Neural cell (in vitro differentiated cells): ENCODE measurements around the gene NR2C2AP.

ENCODE experiments used
- EP300 ChIP-seq: fragments of 450-650 bp; conservative IDR thresholded peaks from 2 replicates; pipeline ENCODE4 v1.6.1; 2014; ENCODE audit warnings: antibody characterized with exemption, mild to moderate bottlenecking, moderate library complexity; ENCODE audit not compliant: poor library complexity, severe bottlenecking
- EZH2 ChIP-seq: fragments of 200-600, 300-800 bp; shearing (Covaris generic), sonication (generic); IDR thresholded peaks from 2 replicates; pipeline ENCODE4 v1.6.1; 2014; ENCODE audit warnings: antibody characterized with exemption, low read length, borderline replicate concordance, mild to moderate bottlenecking; ENCODE audit not compliant: insufficient read depth, poor library complexity, severe bottlenecking
- MXI1 ChIP-seq: fragments of 450-650 bp; conservative IDR thresholded peaks from 2 replicates; pipeline ENCODE4 v1.6.1; 2014; ENCODE audit warnings: antibody characterized with exemption, mild to moderate bottlenecking; ENCODE audit not compliant: poor library complexity, severe bottlenecking
- POLR2AphosphoS5 ChIP-seq: IDR thresholded peaks from 2 replicates; pipeline ENCODE4 v1.6.1; 2012
- RAD21 ChIP-seq: fragments of 450-650 bp; conservative IDR thresholded peaks from 2 replicates; pipeline ENCODE4 v1.6.1; 2014; ENCODE audit warnings: antibody characterized with exemption, mild to moderate bottlenecking, moderate library complexity
- SMC3 ChIP-seq: fragments of 450-650 bp; conservative IDR thresholded peaks from 2 replicates; pipeline ENCODE4 v1.6.1; 2014; ENCODE audit warnings: antibody characterized with exemption, mild to moderate bottlenecking, moderate library complexity; ENCODE audit not compliant: poor library complexity
- TAF1 ChIP-seq: IDR thresholded peaks from 2 replicates; pipeline ENCODE4 v1.6.1; 2012; ENCODE audit warnings: low read depth
- TF ChIP-seq, protein P1 (sequence below): fragments of 450-650 bp; IDR thresholded peaks from 2 replicates; pipeline ENCODE4 v1.5.1; 2014; ENCODE audit warnings: antibody characterized with exemption, mild to moderate bottlenecking, moderate library complexity; ENCODE audit not compliant: poor library complexity, severe bottlenecking
- TF ChIP-seq, protein P2 (sequence below): IDR thresholded peaks from 2 replicates; pipeline ENCODE4 v1.6.1; 2012; ENCODE audit warnings: borderline replicate concordance

DNA sequence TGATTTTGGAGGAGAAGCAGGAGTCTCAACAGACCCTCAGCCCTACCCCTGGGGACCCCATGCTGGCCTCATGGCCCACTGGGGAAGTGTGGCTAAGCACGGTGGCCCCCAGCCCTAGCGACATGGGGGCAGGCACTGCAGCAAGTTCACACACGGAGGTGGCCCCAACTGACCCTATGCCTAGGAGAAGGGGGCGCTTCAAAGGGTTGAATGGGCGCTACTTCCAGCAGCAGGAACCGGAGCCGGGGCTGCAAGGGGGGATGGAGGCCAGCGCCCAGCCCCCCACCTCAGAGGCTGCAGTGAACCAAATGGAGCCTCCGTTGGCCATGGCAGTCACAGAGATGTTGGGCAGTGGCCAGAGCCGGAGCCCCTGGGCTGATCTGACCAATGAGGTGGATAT, 23.4 kb upstream of the NR2C2AP start:
- TF ChIP-seq, protein P1, sequence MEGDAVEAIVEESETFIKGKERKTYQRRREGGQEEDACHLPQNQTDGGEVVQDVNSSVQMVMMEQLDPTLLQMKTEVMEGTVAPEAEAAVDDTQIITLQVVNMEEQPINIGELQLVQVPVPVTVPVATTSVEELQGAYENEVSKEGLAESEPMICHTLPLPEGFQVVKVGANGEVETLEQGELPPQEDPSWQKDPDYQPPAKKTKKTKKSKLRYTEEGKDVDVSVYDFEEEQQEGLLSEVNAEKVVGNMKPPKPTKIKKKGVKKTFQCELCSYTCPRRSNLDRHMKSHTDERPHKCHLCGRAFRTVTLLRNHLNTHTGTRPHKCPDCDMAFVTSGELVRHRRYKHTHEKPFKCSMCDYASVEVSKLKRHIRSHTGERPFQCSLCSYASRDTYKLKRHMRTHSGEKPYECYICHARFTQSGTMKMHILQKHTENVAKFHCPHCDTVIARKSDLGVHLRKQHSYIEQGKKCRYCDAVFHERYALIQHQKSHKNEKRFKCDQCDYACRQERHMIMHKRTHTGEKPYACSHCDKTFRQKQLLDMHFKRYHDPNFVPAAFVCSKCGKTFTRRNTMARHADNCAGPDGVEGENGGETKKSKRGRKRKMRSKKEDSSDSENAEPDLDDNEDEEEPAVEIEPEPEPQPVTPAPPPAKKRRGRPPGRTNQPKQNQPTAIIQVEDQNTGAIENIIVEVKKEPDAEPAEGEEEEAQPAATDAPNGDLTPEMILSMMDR, result no peak
- TF ChIP-seq, protein P2, sequence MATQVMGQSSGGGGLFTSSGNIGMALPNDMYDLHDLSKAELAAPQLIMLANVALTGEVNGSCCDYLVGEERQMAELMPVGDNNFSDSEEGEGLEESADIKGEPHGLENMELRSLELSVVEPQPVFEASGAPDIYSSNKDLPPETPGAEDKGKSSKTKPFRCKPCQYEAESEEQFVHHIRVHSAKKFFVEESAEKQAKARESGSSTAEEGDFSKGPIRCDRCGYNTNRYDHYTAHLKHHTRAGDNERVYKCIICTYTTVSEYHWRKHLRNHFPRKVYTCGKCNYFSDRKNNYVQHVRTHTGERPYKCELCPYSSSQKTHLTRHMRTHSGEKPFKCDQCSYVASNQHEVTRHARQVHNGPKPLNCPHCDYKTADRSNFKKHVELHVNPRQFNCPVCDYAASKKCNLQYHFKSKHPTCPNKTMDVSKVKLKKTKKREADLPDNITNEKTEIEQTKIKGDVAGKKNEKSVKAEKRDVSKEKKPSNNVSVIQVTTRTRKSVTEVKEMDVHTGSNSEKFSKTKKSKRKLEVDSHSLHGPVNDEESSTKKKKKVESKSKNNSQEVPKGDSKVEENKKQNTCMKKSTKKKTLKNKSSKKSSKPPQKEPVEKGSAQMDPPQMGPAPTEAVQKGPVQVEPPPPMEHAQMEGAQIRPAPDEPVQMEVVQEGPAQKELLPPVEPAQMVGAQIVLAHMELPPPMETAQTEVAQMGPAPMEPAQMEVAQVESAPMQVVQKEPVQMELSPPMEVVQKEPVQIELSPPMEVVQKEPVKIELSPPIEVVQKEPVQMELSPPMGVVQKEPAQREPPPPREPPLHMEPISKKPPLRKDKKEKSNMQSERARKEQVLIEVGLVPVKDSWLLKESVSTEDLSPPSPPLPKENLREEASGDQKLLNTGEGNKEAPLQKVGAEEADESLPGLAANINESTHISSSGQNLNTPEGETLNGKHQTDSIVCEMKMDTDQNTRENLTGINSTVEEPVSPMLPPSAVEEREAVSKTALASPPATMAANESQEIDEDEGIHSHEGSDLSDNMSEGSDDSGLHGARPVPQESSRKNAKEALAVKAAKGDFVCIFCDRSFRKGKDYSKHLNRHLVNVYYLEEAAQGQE, result no peak
- TF ChIP-seq MXI1 (no peak), RAD21 (no peak), POLR2AphosphoS5 (no peak), TAF1 (no peak), EZH2 (no peak), EP300 (no peak), SMC3 (no peak)
